GM12892 (cell line): ENCODE data around the gene SELPLG.

Source experiments
- POLR2A ChIP-seq: IDR thresholded peaks from 2 replicates; pipeline ENCODE4 v1.6.1; 2011; ENCODE audit warnings: low read depth, low read length, control low read depth
- POLR2AphosphoS5 ChIP-seq: IDR thresholded peaks from 2 replicates; pipeline ENCODE4 v1.6.1; 2011; ENCODE audit warnings: low read depth, low read length, control low read depth
- TAF1 ChIP-seq: IDR thresholded peaks from 2 replicates; pipeline ENCODE4 v1.6.1; 2011; ENCODE audit warnings: low read depth, mild to moderate bottlenecking, control low read depth, low read length, borderline replicate concordance

- TF ChIP-seq POLR2A (no peak), TAF1 (no peak), POLR2AphosphoS5 (no peak)
Measured at GRCh38 chr12:108622421-108622820, 11.3 kb downstream of the SELPLG start.
